Erythroblast (primary cell): ENCODE data around the gene DNAI2.

Source experiments
- DNase-seq, 2 experiments: peaks; one replicate each; lab custom pipeline; 2025; lab: John Stamatoyannopoulos, UW
- GATA1 ChIP-seq: IDR thresholded peaks from 2 replicates; pipeline ENCODE4 v1.6.1; 2011; ENCODE audit warnings: low read depth, mild to moderate bottlenecking, control low read depth, low read length, moderate library complexity
- POLR2A ChIP-seq: IDR thresholded peaks from 2 replicates; pipeline ENCODE4 v1.6.1; 2011; ENCODE audit warnings: mild to moderate bottlenecking, low read length

The DNAI2 gene

GRCh38 chr17:74337834-74338500 is 63.9 kb downstream of the DNAI2 start:
- DNase-seq = no peak
- TF ChIP-seq GATA1 (no peak), POLR2A (no peak)

- DNase-seq = no peak
- TF ChIP-seq POLR2A (no peak), GATA1 (no peak)
Observed at GRCh38 chr17:74339537-74340195, 65.6 kb downstream of the DNAI2 start.

GRCh38 chr17:74340470-74341023 is 66.5 kb downstream of the DNAI2 start:
- no peak for DNase-seq
- TF ChIP-seq POLR2A (no peak), GATA1 (no peak)

- no peak for DNase-seq
- TF ChIP-seq POLR2A = no peak
- TF ChIP-seq GATA1 = no peak
Observed at GRCh38 chr17:74342224-74342623, 68.2 kb downstream of the DNAI2 start.

GRCh38 chr17:74343121-74343520 is 69.1 kb downstream of the DNAI2 start:
- TF ChIP-seq POLR2A = no peak
- TF ChIP-seq GATA1 = no peak
- DNase-seq = no peak

- DNase-seq = no peak
- TF ChIP-seq POLR2A = no peak
- no peak for TF ChIP-seq GATA1
Observed at GRCh38 chr17:74343526-74344284, 69.7 kb downstream of the DNAI2 start.

GRCh38 chr17:74344658-74345057 is 70.6 kb downstream of the DNAI2 start:
- no peak for DNase-seq
- no peak for TF ChIP-seq GATA1
- TF ChIP-seq POLR2A = no peak

- no peak for TF ChIP-seq GATA1
- TF ChIP-seq POLR2A = no peak
Observed at GRCh38 chr17:74345433-74346241, 71.6 kb downstream of the DNAI2 start.

GRCh38 chr17:74347646-74348045 is 73.6 kb downstream of the DNAI2 start:
- TF ChIP-seq GATA1 (no peak), POLR2A (no peak)
- DNase-seq = no peak

More at GRCh38 chr17:74345433-74346241, 71.6 kb downstream of the DNAI2 start:
- no peak for DNase-seq

- DNase-seq = no peak
- TF ChIP-seq POLR2A = no peak
Observed at GRCh38 chr17:74349120-74349519, 75.1 kb downstream of the DNAI2 start.

- no peak for TF ChIP-seq POLR2A
- TF ChIP-seq GATA1 = no peak
- no peak for DNase-seq
Observed at GRCh38 chr17:74350486-74350885, 76.5 kb downstream of the DNAI2 start.

- TF ChIP-seq POLR2A (no peak), GATA1 (no peak)
Observed at GRCh38 chr17:74351552-74352210, 77.6 kb downstream of the DNAI2 start.

GRCh38 chr17:74353446-74354060 is 79.5 kb downstream of the DNAI2 start:
- TF ChIP-seq POLR2A (no peak), GATA1 (no peak)
- no peak for DNase-seq

More at GRCh38 chr17:74351552-74352210, 77.6 kb downstream of the DNAI2 start:
- DNase-seq = peak; percentile 12 to 16
